NCI-H2227 (cell line): Measurements from ENCODE around the gene KANTR.

Experiments
- DNase-seq: peaks from one replicate; lab custom pipeline; 2025; ENCODE audit not compliant: unreplicated experiment; lab: John Stamatoyannopoulos, UW

Gene KANTR

GRCh38 chrX:53080628-53081580 is 13.0 kb upstream of the KANTR start:
- DNase-seq, result no peak

- DNase-seq, result peak; percentile 99
Measured at GRCh38 chrX:53081925-53082772, 11.8 kb upstream of the KANTR start, which contains the start of gene TSPYL2. TSS of gene TSPYL2 (plus strand) at chrX:53082367. CDS start at chrX:53082499, 132 bp downstream.

GRCh38 chrX:53082773-53083616 is 10.9 kb upstream of the KANTR start:
- no peak for DNase-seq

- DNase-seq, result no peak
Measured at GRCh38 chrX:53084043-53084570, 9.8 kb upstream of the KANTR start.

- no peak for DNase-seq
Measured at GRCh38 chrX:53084863-53085262, 9.1 kb upstream of the KANTR start.

- no peak for DNase-seq
Measured at GRCh38 chrX:53085661-53086229, 8.2 kb upstream of the KANTR start.

GRCh38 chrX:53086464-53086863 is 7.5 kb upstream of the KANTR start:
- DNase-seq, result no peak

- DNase-seq, result no peak
Measured at GRCh38 chrX:53087388-53087831, 6.5 kb upstream of the KANTR start.

GRCh38 chrX:53088136-53088974 is 5.6 kb upstream of the KANTR start:
- DNase-seq, result peak; percentile 97

- DNase-seq, result peak; percentile 82
Measured at GRCh38 chrX:53089224-53089842, 4.6 kb upstream of the KANTR start.

- no peak for DNase-seq
Measured at GRCh38 chrX:53089925-53090324, 4.0 kb upstream of the KANTR start.

GRCh38 chrX:53091354-53091753 is 2.6 kb upstream of the KANTR start:
- DNase-seq, result no peak

- peak; percentile 94 for DNase-seq
Measured at GRCh38 chrX:53093177-53093655, 726 bp upstream of the KANTR start.

GRCh38 chrX:53094582-53094905 is 602 bp downstream of the KANTR start:
- no peak for DNase-seq

- DNase-seq, result no peak
Measured at GRCh38 chrX:53095796-53096195, 1.9 kb downstream of the KANTR start.

GRCh38 chrX:53114864-53115549 is 21.1 kb downstream of the KANTR start:
- no peak for DNase-seq

- no peak for DNase-seq
Measured at GRCh38 chrX:53115550-53115874, 21.6 kb downstream of the KANTR start.

GRCh38 chrX:53116101-53116500 is 22.2 kb downstream of the KANTR start:
- DNase-seq, result no peak
